GM12875 (cell line): ENCODE results near the gene DIP2A.
"Not testable (repeated sequence)": the region's sequence is repeated elsewhere in the genome, so short reads cannot be mapped to it uniquely, and the experiment has no call there.

Experiments
- H3K4me3 ChIP-seq: one replicate; pipeline ENCODE4 v1.5.1; 2011; ENCODE audit warnings: low read depth, low read length, control low read depth
- CTCF ChIP-seq: IDR thresholded peaks from 2 replicates; pipeline ENCODE4 v1.5.1; 2011; ENCODE audit warnings: low read depth, mild to moderate bottlenecking, control low read depth, inconsistent platforms, low read length, moderate library complexity, borderline replicate concordance; ENCODE audit not compliant: insufficient read depth

Gene DIP2A

GRCh38 chr21:46459356-46460112, 843 bp downstream of the DIP2A start:
- TF ChIP-seq CTCF = no peak
- peak overlapping the region; percentile 91 for H3K4me3 ChIP-seq

- no peak for TF ChIP-seq CTCF
- H3K4me3 ChIP-seq = no peak overlapping the region
Measured at GRCh38 chr21:46461909-46462308, 3.2 kb downstream of the DIP2A start.

- H3K4me3 ChIP-seq = not testable (repeated sequence)
Measured at GRCh38 chr21:46465153-46465552, 6.5 kb downstream of the DIP2A start.

GRCh38 chr21:46465651-46466050, 7.0 kb downstream of the DIP2A start:
- no peak overlapping the region for H3K4me3 ChIP-seq
- TF ChIP-seq CTCF = no peak

- no peak overlapping the region for H3K4me3 ChIP-seq
- no peak for TF ChIP-seq CTCF
Measured at GRCh38 chr21:46468108-46468774, 9.6 kb downstream of the DIP2A start.

- no peak overlapping the region for H3K4me3 ChIP-seq
- TF ChIP-seq CTCF = no peak
Measured at GRCh38 chr21:46469275-46469674, 10.6 kb downstream of the DIP2A start.

GRCh38 chr21:46471514-46471913, 12.8 kb downstream of the DIP2A start:
- H3K4me3 ChIP-seq = no peak overlapping the region
- TF ChIP-seq CTCF = no peak
